Parathyroid adenoma (tissue), 2 donors: ENCODE measurements around the gene CTSG.

Experiments used
- H2AFZ ChIP-seq: fragments of 300-600 bp; sonication (generic); one replicate; pipeline ENCODE4 v1.7.0; 2017; ENCODE audit warnings: antibody characterized with exemption, mild to moderate bottlenecking
- H3K27ac ChIP-seq: fragments of 300-600 bp; sonication (generic); one replicate; pipeline ENCODE4 v1.7.0; 2017
- H3K27me3 ChIP-seq: fragments of 300-600 bp; sonication (generic); one replicate; pipeline ENCODE4 v1.7.0; 2017; ENCODE audit warnings: low read length; ENCODE audit not compliant: control insufficient read depth, insufficient read depth
- H3K36me3 ChIP-seq: fragments of 300-600 bp; sonication (generic); one replicate; pipeline ENCODE4 v1.7.0; 2017; ENCODE audit warnings: low read length; ENCODE audit not compliant: control insufficient read depth, insufficient read depth
- H3K4me1 ChIP-seq: fragments of 300-600 bp; sonication (generic); one replicate; pipeline ENCODE4 v1.7.0; 2017; ENCODE audit warnings: control low read depth
- H3K4me2 ChIP-seq: fragments of 300-600 bp; sonication (generic); one replicate; pipeline ENCODE4 v1.7.0; 2017; ENCODE audit warnings: low read length
- H3K4me3 ChIP-seq: fragments of 300-600 bp; sonication (generic); one replicate; pipeline ENCODE4 v1.7.0; 2017; ENCODE audit warnings: low read depth, low read length
- H3K79me2 ChIP-seq: fragments of 300-600 bp; sonication (generic); one replicate; pipeline ENCODE4 v1.7.0; 2017; ENCODE audit warnings: control low read depth
- H3K9ac ChIP-seq: fragments of 300-600 bp; sonication (generic); one replicate; pipeline ENCODE4 v1.7.0; 2017; ENCODE audit warnings: mild to moderate bottlenecking
- H3K9me3 ChIP-seq: fragments of 300-600 bp; sonication (generic); one replicate; pipeline ENCODE4 v1.7.0; 2017; ENCODE audit warnings: low read length; ENCODE audit not compliant: control insufficient read depth
- CTCF ChIP-seq: fragments of 300-600 bp; sonication (generic); IDR thresholded peaks from one replicate; pipeline ENCODE4 v1.7.0; 2017; ENCODE audit warnings: antibody characterized with exemption, mild to moderate bottlenecking
- donor health status: primary hyperparathyroidism.

Gene CTSG

DNA sequence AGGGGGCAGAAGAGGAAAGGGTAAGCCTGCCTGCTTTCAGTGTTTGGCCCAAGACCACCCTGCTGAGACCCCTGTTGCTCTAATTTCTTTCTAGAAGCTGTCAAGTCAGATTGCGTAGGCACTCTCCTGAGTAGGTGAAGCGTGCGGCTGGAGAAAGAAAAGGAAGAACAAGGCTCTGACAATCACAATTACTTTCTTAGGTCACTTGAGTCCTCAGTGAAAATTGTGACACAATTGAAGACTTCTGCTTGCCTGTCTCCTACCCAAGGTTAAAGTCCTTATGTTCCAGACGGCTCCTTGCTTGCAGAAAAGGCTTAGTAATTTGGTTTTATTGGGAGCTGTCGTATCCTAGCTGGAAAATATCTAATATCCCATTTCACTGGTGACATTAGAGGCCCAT lies 721 bp upstream of the CTSG start:
- Histone ChIP-seq H3K27ac (no peak overlapping the region), H3K4me2 (no peak overlapping the region), H3K9me3 (no peaks in the 10 kb centered on the region), H3K9ac (no peak overlapping the region), H2AFZ (no peak overlapping the region), H3K79me2 (no peaks in the 10 kb centered on the region), H3K4me3 (no peak overlapping the region), H3K36me3 (no peaks in the 10 kb centered on the region), H3K4me1 (no peaks in the 10 kb centered on the region), H3K27me3 (no peaks in the 10 kb centered on the region)
- TF ChIP-seq CTCF, result no peak

DNA sequence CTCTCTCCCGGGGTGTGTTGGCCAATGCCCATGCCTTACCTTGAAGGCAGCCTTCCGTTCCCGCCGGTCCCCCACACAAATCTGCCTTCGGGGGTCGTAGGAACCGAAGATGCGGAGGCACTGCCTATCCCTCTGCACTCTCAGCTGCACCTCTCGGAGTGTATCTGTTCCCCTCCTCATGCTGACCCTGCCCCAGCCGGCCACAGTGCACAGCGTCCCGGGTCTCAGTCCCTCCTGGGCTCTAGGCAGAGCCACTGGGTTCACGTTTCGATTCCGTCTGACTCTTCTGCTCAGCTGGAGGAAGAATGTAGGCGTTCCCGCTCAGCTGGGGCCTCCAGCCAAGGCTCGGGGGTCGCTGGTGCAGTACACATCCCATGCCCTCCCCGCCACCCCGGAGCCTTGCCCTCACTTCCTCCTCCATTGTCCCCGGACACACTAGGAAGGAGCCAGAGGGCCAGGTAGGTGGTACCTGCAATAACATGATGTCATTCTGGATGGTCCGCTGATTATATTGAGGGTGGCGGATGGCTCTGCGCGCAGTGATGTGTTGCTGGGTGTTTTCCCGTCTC lies 1.8 kb downstream of the CTSG start:
- no peaks in the 10 kb centered on the region for H3K4me1 ChIP-seq
- no peak overlapping the region for H3K4me2 ChIP-seq
- H3K9ac ChIP-seq, result no peak overlapping the region
- no peak overlapping the region for H3K4me3 ChIP-seq
- H3K36me3 ChIP-seq, result no peaks in the 10 kb centered on the region
- no peaks in the 10 kb centered on the region for H3K9me3 ChIP-seq
- H2AFZ ChIP-seq, result no peak overlapping the region
- no peak for TF ChIP-seq CTCF
- no peaks in the 10 kb centered on the region for H3K27me3 ChIP-seq
- H3K27ac ChIP-seq, result no peak overlapping the region
- no peaks in the 10 kb centered on the region for H3K79me2 ChIP-seq

- Histone ChIP-seq H2AFZ (no peak overlapping the region), H3K4me2 (no peak overlapping the region), H3K4me1 (no peaks in the 10 kb centered on the region), H3K27me3 (no peaks in the 10 kb centered on the region), H3K9ac (no peak overlapping the region), H3K9me3 (no peaks in the 10 kb centered on the region), H3K36me3 (no peaks in the 10 kb centered on the region), H3K79me2 (no peaks in the 10 kb centered on the region), H3K27ac (no peak overlapping the region), H3K4me3 (no peak overlapping the region)
- TF ChIP-seq CTCF, result no peak
Observed at GRCh38 chr14:24566318-24566717, 9.7 kb downstream of the CTSG start.

GRCh38 chr14:24565766-24566165 lies 10.3 kb downstream of the CTSG start:
- no peak overlapping the region for H3K4me2 ChIP-seq
- H2AFZ ChIP-seq, result no peak overlapping the region
- no peak overlapping the region for H3K27ac ChIP-seq
- H3K9me3 ChIP-seq, result no peaks in the 10 kb centered on the region
- no peaks in the 10 kb centered on the region for H3K4me1 ChIP-seq
- no peak overlapping the region for H3K4me3 ChIP-seq
- H3K9ac ChIP-seq, result no peak overlapping the region
- H3K36me3 ChIP-seq, result no peaks in the 10 kb centered on the region
- H3K79me2 ChIP-seq, result no peaks in the 10 kb centered on the region
- no peak for TF ChIP-seq CTCF
- H3K27me3 ChIP-seq, result no peaks in the 10 kb centered on the region

DNA sequence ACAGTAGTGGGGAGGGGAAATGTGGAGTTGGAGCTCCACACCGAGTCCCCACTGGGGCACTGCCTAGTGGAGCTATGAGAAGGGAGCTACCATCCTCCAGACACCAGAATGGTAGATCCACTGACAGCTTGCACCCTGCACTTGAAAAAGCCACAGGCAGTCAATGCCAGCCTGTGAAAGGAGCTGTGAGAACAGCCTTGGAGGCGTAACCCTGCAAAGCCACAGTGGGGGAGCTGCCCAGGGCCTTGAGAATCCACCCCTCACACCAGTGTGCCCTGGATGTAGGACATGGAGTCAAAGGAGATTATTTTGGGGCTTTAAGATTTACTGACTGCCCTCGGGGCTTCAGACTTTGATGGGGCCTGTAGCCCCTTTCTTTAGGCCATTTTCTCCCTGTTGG lies 12.5 kb downstream of the CTSG start:
- H3K27ac ChIP-seq, result no peak overlapping the region
- TF ChIP-seq CTCF, result no peak
- H3K36me3 ChIP-seq, result no peaks in the 10 kb centered on the region
- H3K4me1 ChIP-seq, result no peaks in the 10 kb centered on the region
- H3K4me3 ChIP-seq, result no peak overlapping the region
- H2AFZ ChIP-seq, result no peak overlapping the region
- H3K9ac ChIP-seq, result no peak overlapping the region
- H3K9me3 ChIP-seq, result no peaks in the 10 kb centered on the region
- H3K79me2 ChIP-seq, result no peaks in the 10 kb centered on the region
- no peak overlapping the region for H3K4me2 ChIP-seq
- H3K27me3 ChIP-seq, result no peaks in the 10 kb centered on the region
